B cell (primary cell): ENCODE data around the gene MAP3K14. TPM values are rescaled to one million over a fixed set of nuclear protein-coding genes. Genes with fewer than 3 reads are reported as not detected.

Experiments
- ATAC-seq: fragments of 200-7000 bp; cut with Tn5 transposase; one replicate; pipeline ENCODE4 v1.10.0; 2021; ENCODE audit warnings: low read depth, mild to moderate bottlenecking, moderate number of reproducible peaks, moderate library complexity
- CTCF ChIA-PET: fragments of 350-600 bp; sonication (Branson Sonifier 250); formaldehyde crosslinking; loops from one replicate; lab custom pipeline; 2021; ENCODE audit warnings: antibody characterized with exemption, inconsistent platforms; lab: Charles Lee
- POLR2A ChIA-PET: fragments of 350-600 bp; sonication (Branson Sonifier 250); formaldehyde crosslinking; loops from one replicate; lab custom pipeline; 2021; ENCODE audit warnings: antibody characterized with exemption; lab: Charles Lee
- DNase-seq: peaks from one replicate; pipeline ENCODE4 v3.0.0; 2013
- H2AFZ ChIP-seq: 2 replicates; pipeline ENCODE4 v1.6.1; 2012; ENCODE audit warnings: mild to moderate bottlenecking, low read depth, low read length; ENCODE audit not compliant: insufficient read depth, poor library complexity, severe bottlenecking
- H3K27ac ChIP-seq, 2 donors: 1 replicate in 1 of 2; 2 replicates in 1 of 2; pipeline ENCODE4 v1.5.1; 2012 to 2013; ENCODE audit warnings: low read length in 2 of 2, mild to moderate bottlenecking in 2 of 2, moderate library complexity in 1 of 2
- H3K27me3 ChIP-seq, 4 experiments: fragments of 200-600 bp in 1 of 4; sonication (generic) in 1 of 4; replicated peaks in 1 of 4; 1 replicate in 2 of 4; 2 replicates in 2 of 4; pipeline versions ENCODE4 v1.6.1 to v1.7.0; 2013 to 2016; ENCODE audit warnings: low read length in 3 of 4, mild to moderate bottlenecking in 2 of 4, mixed read lengths in 1 of 4, moderate library complexity in 1 of 4; ENCODE audit not compliant: insufficient read depth in 4 of 4, control insufficient read depth in 3 of 4; ENCODE audit errors: control extremely low read depth in 1 of 4
- H3K36me3 ChIP-seq, 2 experiments: replicated peaks in 1 of 2; 1 replicate in 1 of 2; 2 replicates in 1 of 2; pipeline versions ENCODE4 v1.6.1 to v1.7.1; 2013; ENCODE audit warnings: low read length in 1 of 2; ENCODE audit not compliant: insufficient read depth in 2 of 2, control insufficient read depth in 1 of 2; ENCODE audit errors: control extremely low read depth in 1 of 2, extremely low read depth in 1 of 2
- H3K4me1 ChIP-seq, 2 donors: fragments of 200-600 bp in 1 of 2; sonication (generic) in 1 of 2; 1 replicate in 1 of 2; 2 replicates in 1 of 2; pipeline versions ENCODE4 v1.5.1 to v1.6.1; 2013 to 2017; ENCODE audit warnings: low read length in 2 of 2; ENCODE audit not compliant: control insufficient read depth in 2 of 2, insufficient read depth in 2 of 2
- H3K4me2 ChIP-seq: replicated peaks from 2 replicates; pipeline ENCODE3; 2012; ENCODE audit warnings: mild to moderate bottlenecking, low read depth, low read length; ENCODE audit not compliant: poor library complexity, severe bottlenecking
- H3K4me3 ChIP-seq, 5 experiments: fragments of 200-600 bp in 1 of 5; sonication (generic) in 1 of 5; 1 replicate in 3 of 5; 2 replicates in 2 of 5; pipeline versions ENCODE4 v1.5.1 to v1.7.0; 2011 to 2016; ENCODE audit warnings: low read length in 4 of 5, mild to moderate bottlenecking in 4 of 5, low read depth in 2 of 5, control low read depth in 1 of 5, moderate library complexity in 1 of 5; ENCODE audit not compliant: insufficient read depth in 1 of 5; ENCODE audit errors: control extremely low read depth in 1 of 5, extremely low read depth in 1 of 5
- H3K79me2 ChIP-seq: fragments of 200-600 bp; sonication (generic); one replicate; pipeline ENCODE4 v1.6.0; 2016; ENCODE audit warnings: low read length; ENCODE audit not compliant: control insufficient read depth, insufficient read depth
- H3K9ac ChIP-seq: fragments of 200-600 bp; sonication (generic); 2 replicates; pipeline ENCODE4 v1.6.1; 2017; ENCODE audit warnings: mild to moderate bottlenecking, low read length, moderate library complexity
- H3K9me3 ChIP-seq, 3 donors: one replicate each; pipeline versions ENCODE4 v1.6.1 to v1.7.1; 2013; ENCODE audit warnings: low read length in 2 of 3; ENCODE audit not compliant: control insufficient read depth in 2 of 3, insufficient read depth in 1 of 3; ENCODE audit errors: control extremely low read depth in 1 of 3
- H4K20me1 ChIP-seq: 2 replicates; pipeline ENCODE4 v1.6.0; 2012; ENCODE audit warnings: mild to moderate bottlenecking, low read length; ENCODE audit not compliant: insufficient read depth, control insufficient read depth, poor library complexity, severe bottlenecking
- H3K27ac Mint-ChIP-seq: one replicate; pipeline ENCODE4 v1.8.0; 2021; ENCODE audit warnings: mixed read lengths
- H3K27me3 Mint-ChIP-seq: one replicate; pipeline ENCODE4 v1.8.0; 2021; ENCODE audit warnings: mixed read lengths
- H3K4me1 Mint-ChIP-seq: one replicate; pipeline ENCODE4 v1.8.0; 2021; ENCODE audit warnings: mixed read lengths
- H3K4me3 Mint-ChIP-seq: one replicate; pipeline ENCODE4 v1.8.0; 2021; ENCODE audit warnings: mixed read lengths
- H3K9me3 Mint-ChIP-seq: one replicate; pipeline ENCODE4 v1.8.0; 2022; ENCODE audit warnings: mixed read lengths; ENCODE audit not compliant: insufficient read depth
- EZH2 ChIP-seq: IDR thresholded peaks from 2 replicates; pipeline ENCODE4 v1.6.1; 2012; ENCODE audit warnings: borderline replicate concordance, low read depth, mild to moderate bottlenecking, moderate library complexity, low read length; ENCODE audit not compliant: insufficient read depth, poor library complexity, severe bottlenecking
- WGBS: methylation state at CpG from one replicate; pipeline ENCODE4 v1.1.5; 2013; ENCODE audit warnings: missing lambda C conversion rate; ENCODE audit not compliant: insufficient coverage; 5-methylcytosine and 5-hydroxymethylcytosine counted together
- intact Hi-C: fragments of 100-400 bp; cut with micrococcal nuclease; formaldehyde crosslinking; loops from one replicate; pipeline ENCODE4 v1.10.0; 2022
- polyA plus RNA-seq: library from polyadenylated mRNA; depleted of rRNA; stranded (reverse); fragments of >200 nt; gene quantifications from 2 replicates; pipeline ENCODE4 v1.2.3, GENCODE V29; 2012
- total RNA-seq, 2 donors: library from RNA; stranded (reverse); fragments of 120-200 nt in 1 of 2; gene quantifications; 1 replicate in 1 of 2; 2 replicates in 1 of 2; pipeline versions ENCODE4 v1.2.3 to v1.2.4, GENCODE V29; 2013 to 2022
- TF ChIP-seq, protein P1 (sequence below): fragments of 200-600 bp; IDR thresholded peaks from one replicate; pipeline ENCODE4 v1.8.0; 2022; ENCODE audit warnings: antibody characterized with exemption, mild to moderate bottlenecking

Gene MAP3K14
- total and polyA plus RNA-seq, 2 donors (not counting 1 experiment from before 2014, with no cell fraction given), result 66.1 to 84.1 TPM

DNA sequence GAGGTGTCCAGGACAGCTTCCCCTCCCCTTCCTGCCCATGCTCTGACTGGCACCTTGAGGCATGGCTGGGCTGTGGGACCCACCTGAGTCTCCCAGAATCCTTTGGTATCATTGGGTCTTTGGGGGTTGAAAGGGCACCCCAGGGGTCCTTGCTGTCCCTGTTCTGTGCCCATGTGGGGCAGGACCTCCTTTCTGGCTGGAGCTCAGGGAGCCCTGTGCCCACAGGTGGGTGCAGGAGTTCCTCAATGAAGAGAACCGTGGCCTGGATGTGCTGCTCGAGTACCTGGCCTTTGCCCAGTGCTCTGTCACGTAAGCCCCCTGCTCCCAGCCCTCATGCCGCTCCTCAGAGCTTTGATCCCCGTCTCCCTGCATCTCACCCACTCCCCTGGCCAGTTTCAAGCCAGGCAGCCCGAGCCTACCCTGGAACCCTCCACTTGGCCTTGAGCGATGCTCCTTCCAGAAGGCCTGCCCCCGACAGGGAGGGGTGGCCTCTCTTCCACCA, 83.3 kb downstream of the MAP3K14 start:
- Histone ChIP-seq H3K27ac (peak overlapping the region in 1 of 2 donors; percentile 100), H3K36me3 (peaks cover 3 to 78% of the 10 kb centered on the region in 2 experiments), H3K4me3 (no peak overlapping the region), H2AFZ (no peak overlapping the region), H3K27me3 (no peaks in the 10 kb centered on the region), H4K20me1 (peaks cover 70% of the 10 kb centered on the region), H3K9ac (no peak overlapping the region), H3K4me1 (peaks cover 40 to 67% of the 10 kb centered on the region in 2 donors), H3K4me2 (no peak overlapping the region), H3K79me2 (peaks cover 70% of the 10 kb centered on the region), H3K9me3 (no peaks in the 10 kb centered on the region)
- DNase-seq (no peak), ATAC-seq (no peak)
- intact Hi-C loops, result no loop called here
- H3K27me3 Mint-ChIP-seq, result no peaks in the 10 kb centered on the region
- TF ChIP-seq EZH2, result no peak
- TF ChIP-seq, protein P1, sequence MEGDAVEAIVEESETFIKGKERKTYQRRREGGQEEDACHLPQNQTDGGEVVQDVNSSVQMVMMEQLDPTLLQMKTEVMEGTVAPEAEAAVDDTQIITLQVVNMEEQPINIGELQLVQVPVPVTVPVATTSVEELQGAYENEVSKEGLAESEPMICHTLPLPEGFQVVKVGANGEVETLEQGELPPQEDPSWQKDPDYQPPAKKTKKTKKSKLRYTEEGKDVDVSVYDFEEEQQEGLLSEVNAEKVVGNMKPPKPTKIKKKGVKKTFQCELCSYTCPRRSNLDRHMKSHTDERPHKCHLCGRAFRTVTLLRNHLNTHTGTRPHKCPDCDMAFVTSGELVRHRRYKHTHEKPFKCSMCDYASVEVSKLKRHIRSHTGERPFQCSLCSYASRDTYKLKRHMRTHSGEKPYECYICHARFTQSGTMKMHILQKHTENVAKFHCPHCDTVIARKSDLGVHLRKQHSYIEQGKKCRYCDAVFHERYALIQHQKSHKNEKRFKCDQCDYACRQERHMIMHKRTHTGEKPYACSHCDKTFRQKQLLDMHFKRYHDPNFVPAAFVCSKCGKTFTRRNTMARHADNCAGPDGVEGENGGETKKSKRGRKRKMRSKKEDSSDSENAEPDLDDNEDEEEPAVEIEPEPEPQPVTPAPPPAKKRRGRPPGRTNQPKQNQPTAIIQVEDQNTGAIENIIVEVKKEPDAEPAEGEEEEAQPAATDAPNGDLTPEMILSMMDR, result no peak
- no peaks in the 10 kb centered on the region for H3K9me3 Mint-ChIP-seq
- ChIA-PET CTCF (interaction anchor here (0.6 to 24.6 kb wide), 7 partner anchors 10 to 152 kb away, joined by 3 to 737 read pairs (median 6); partner anchors contain the start of genes FMNL1 and MAP3K14), POLR2A (interaction anchor here (9.9 kb wide), 1 partner anchor 13 kb away, joined by 149 read pairs; the partner anchor contains the start of gene FMNL1)
- H3K27ac Mint-ChIP-seq, result peak overlapping the region; percentile 71
- WGBS, result 93% methylated on average over 8 of the region's 8 CpGs
- H3K4me3 Mint-ChIP-seq, result no peak overlapping the region
- peaks cover 69% of the 10 kb centered on the region for H3K4me1 Mint-ChIP-seq
